T-helper 17 cell (primary cell): ENCODE measurements around the gene DPP10. TPM values are rescaled to one million over a fixed set of nuclear protein-coding genes. Genes with fewer than 3 reads are reported as not detected.
"Not testable (repeated sequence)": the region's sequence is repeated elsewhere in the genome, so short reads cannot be mapped to it uniquely, and the experiment has no call there.

Experiments used
- ATAC-seq: fragments of 150-1000 bp; cut with Tn5 transposase; 2 replicates; pipeline ENCODE4 v1.10.0; 2021; ENCODE audit warnings: mild to moderate bottlenecking, moderate library complexity
- DNase-seq, 3 donors: peaks; one replicate each; pipeline versions ENCODE4 v3.0.0 to v3.0.0-alpha.2; 2020 to 2021
- H3K9me3 ChIP-seq: one replicate; pipeline ENCODE4 v1.7.0; 2013; ENCODE audit warnings: low read length, mild to moderate bottlenecking; ENCODE audit not compliant: control insufficient read depth, poor library complexity, severe bottlenecking
- H3K27ac Mint-ChIP-seq: one replicate; pipeline ENCODE4 v1.8.0; 2022; ENCODE audit warnings: mild to moderate bottlenecking, moderate library complexity, mixed read lengths
- H3K27me3 Mint-ChIP-seq: one replicate; pipeline ENCODE4 v1.8.0; 2022; ENCODE audit warnings: mixed read lengths
- H3K36me3 Mint-ChIP-seq: one replicate; pipeline ENCODE4 v1.8.0; 2022; ENCODE audit warnings: low read depth, mixed read lengths
- H3K4me1 Mint-ChIP-seq: one replicate; pipeline ENCODE4 v1.8.0; 2022; ENCODE audit warnings: mild to moderate bottlenecking, mixed read lengths
- H3K4me3 Mint-ChIP-seq: one replicate; pipeline ENCODE4 v1.8.0; 2022; ENCODE audit warnings: mild to moderate bottlenecking, moderate library complexity, mixed read lengths
- total RNA-seq, 4 donors: library from RNA in 2 of 4; stranded (reverse) in 2 of 4; gene quantifications; one replicate each; pipeline ENCODE4 v1.2.3 and lab custom pipeline; 2022 to 2026

Gene DPP10
- total RNA-seq, 2 donors from 2014 or later: not detected

DNA sequence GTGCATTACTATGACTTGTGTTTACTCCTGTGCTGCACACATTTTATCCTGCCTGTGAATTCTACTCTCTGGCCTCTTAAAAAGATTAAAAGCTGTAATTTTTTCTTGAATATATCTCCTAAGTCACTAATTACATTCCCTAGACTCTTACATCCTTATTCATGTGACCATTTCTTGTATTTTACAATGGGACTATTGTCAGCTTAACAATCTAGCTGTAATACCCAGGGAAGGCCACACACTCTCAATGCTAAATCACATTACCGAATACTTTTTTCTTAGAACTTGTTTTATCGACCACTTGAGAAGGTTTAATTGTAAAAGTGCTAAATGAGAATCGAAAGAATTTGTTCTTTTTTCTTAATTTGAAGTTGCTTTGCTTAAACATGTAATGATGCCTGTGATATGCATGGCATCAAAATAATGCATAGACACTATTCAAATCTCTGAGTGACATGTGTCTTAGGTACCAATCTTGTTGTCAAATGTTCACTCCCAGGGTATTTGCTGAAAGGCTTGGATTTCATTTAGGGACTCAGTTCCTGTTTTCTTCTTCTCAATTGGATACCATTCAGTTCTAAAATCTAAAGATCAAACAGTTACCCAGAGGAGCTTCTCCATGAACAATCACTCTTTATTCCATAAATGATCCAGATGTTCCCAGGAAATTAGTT lies 498.5 kb downstream of the DPP10 start:
- DNase-seq (no peak), ATAC-seq (no peak)
- no peaks in the 10 kb centered on the region for H3K9me3 ChIP-seq
- H3K27me3 Mint-ChIP-seq: no peaks in the 10 kb centered on the region
- H3K36me3 Mint-ChIP-seq: no peaks in the 10 kb centered on the region
- no peak overlapping the region for H3K27ac Mint-ChIP-seq
- H3K4me3 Mint-ChIP-seq: no peak overlapping the region
- no peaks in the 10 kb centered on the region for H3K4me1 Mint-ChIP-seq

DNA sequence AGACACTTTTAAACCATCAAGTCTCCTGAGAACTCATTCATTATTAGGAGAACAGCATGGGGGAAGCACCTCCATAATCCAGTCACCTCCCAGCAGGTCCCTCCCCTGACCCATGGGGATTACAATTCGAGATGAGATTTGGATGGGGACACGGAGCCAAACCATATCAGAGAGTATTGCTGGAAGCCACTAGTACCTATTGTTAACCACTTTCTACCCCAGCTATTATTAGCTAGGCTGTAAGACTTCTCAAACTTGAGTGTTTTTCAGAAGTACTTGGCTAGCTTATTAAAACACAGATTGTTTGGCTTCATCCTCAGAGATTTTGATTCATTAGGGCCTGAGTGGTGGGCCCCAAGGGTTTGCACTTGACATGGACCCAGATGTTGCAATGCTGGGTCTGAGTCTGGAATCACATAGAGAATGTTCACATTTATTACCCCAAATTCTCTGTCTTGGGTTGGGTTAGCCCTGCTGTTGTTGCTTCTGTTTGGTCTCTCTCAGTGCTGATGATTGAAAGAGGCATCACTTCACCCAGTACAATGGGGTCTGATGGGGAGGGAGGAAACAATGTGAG lies 506.9 kb downstream of the DPP10 start:
- DNase-seq (no peak), ATAC-seq (no peak)
- Mint-ChIP-seq H3K4me1 (no peaks in the 10 kb centered on the region), H3K27ac (no peak overlapping the region), H3K4me3 (no peak overlapping the region), H3K36me3 (no peaks in the 10 kb centered on the region), H3K27me3 (no peaks in the 10 kb centered on the region)
- H3K9me3 ChIP-seq: no peaks in the 10 kb centered on the region

DNA sequence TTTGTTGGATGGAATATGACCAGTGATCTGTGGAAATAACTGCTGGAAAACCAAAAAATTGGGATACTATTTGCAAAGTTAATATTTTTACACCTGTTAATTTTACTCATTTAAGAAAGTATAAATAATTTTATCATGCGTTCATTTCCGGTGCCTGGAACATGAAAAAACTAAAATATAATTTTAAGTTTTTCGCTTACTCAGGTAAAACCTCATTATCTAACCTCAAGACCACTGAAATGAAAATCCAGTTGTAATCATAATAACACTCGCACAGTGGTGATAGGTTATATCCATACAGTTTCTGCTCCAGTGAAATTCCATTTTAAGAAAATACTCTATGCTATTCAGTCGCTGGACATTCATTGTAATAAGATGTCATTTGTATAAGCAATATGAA lies 517.9 kb downstream of the DPP10 start:
- H3K36me3 Mint-ChIP-seq: no peaks in the 10 kb centered on the region
- H3K27ac Mint-ChIP-seq: no peak overlapping the region
- peaks cover 2% of the 10 kb centered on the region for H3K9me3 ChIP-seq
- no peak for ATAC-seq
- no peaks in the 10 kb centered on the region for H3K4me1 Mint-ChIP-seq
- H3K27me3 Mint-ChIP-seq: no peaks in the 10 kb centered on the region
- DNase-seq: no peak
- no peak overlapping the region for H3K4me3 Mint-ChIP-seq

DNA sequence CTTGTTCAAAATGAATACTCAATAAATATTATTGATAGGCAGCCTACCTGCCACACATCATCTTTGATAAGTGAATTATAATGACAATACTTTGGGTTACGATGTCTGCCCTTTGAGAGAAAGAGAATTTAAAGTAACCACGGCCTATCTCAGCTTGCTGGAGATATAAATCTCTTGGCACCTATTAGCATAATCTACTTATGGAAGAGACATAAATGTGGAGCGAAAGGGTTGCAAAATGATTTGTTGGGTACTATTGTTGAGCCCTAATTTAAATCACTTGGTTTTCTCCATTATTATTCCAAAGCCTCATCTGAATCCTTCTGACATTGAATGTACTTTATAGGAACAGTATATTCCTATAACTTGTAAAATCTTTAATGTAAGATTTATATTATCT lies 520.1 kb downstream of the DPP10 start:
- Mint-ChIP-seq H3K36me3 (no peaks in the 10 kb centered on the region), H3K27me3 (no peaks in the 10 kb centered on the region), H3K4me1 (no peaks in the 10 kb centered on the region), H3K4me3 (no peak overlapping the region), H3K27ac (no peak overlapping the region)
- no peak for DNase-seq
- ATAC-seq: no peak
- peaks cover 2% of the 10 kb centered on the region for H3K9me3 ChIP-seq

DNA sequence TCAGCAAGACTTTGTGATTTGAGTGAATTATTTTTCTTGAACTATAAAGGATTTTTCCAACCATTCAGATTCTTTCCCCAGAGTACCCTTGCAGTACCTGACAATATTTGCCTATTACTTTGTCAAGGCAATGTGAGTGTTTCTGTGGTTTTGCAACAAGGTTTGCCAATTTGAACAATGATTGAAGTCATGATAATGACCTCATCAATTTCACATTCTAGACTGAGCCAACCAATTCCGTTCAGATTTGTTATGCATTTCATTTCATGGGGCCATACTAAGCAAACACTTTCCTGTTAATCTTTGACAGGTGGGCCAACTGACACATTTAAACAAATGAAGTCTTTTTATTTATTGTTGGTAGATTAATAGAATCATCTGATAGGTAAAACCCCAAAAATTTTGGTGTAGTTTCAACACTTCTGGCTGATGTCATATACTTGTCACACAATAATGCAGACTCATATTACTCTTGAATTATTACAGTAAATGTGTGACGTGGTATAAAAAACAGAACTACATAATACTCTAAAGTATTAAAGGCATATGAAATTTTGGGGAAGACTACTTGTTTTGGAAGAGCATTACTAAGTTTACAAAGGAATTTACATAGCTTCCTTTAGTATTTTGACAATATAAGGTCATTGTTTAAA lies 526.4 kb downstream of the DPP10 start:
- Mint-ChIP-seq H3K27ac (no peak overlapping the region), H3K36me3 (no peaks in the 10 kb centered on the region), H3K4me3 (no peak overlapping the region), H3K4me1 (no peaks in the 10 kb centered on the region), H3K27me3 (no peaks in the 10 kb centered on the region)
- peaks cover 2% of the 10 kb centered on the region for H3K9me3 ChIP-seq
- DNase-seq (no peak), ATAC-seq (no peak)

DNA sequence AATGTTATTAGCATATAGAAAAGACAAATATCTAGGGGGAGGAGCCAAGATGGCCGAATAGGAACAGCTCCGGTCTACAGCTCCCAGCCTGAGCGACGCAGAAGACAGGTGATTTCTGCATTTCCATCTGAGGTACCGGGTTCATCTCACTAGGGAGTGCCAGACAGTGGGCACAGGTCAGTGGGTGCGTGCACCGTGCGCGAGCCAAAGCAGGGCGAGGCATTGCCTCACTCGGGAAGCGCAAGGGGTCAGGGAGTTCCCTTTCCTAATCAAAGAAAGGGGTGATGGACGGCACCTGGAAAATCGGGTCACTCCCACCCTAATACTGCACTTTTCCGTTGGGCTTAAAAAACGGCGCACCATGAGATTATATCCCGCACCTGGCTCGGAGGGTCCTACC lies 561.9 kb downstream of the DPP10 start:
- H3K36me3 Mint-ChIP-seq, H3K4me1 Mint-ChIP-seq, H3K27ac Mint-ChIP-seq, H3K27me3 Mint-ChIP-seq, DNase-seq, H3K4me3 Mint-ChIP-seq, ATAC-seq, H3K9me3 ChIP-seq: not testable (repeated sequence)

DNA sequence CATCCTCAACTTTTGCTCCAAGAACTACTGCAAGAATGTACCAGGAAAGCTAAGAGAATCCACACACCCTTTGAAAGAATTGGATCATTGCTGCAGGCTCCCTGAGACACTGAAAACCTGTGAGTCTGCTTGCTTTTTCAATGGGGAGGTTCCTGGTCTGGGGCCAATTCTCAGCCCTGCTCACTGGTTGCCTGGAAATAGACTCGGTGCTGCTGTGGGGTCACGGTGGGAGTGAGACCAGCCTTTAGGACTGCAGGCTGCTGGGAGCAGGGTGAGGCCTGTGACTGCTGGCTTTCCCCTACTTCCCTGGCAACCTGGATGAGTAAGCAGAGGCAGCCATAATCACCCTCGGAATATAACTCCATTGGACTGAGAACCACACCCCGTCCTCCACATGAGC lies 569.3 kb downstream of the DPP10 start:
- H3K36me3 Mint-ChIP-seq: no peaks in the 10 kb centered on the region
- DNase-seq (no peak), ATAC-seq (no peak)
- H3K9me3 ChIP-seq: no peaks in the 10 kb centered on the region
- H3K4me3 Mint-ChIP-seq: no peak overlapping the region
- H3K27me3 Mint-ChIP-seq: no peaks in the 10 kb centered on the region
- no peak overlapping the region for H3K27ac Mint-ChIP-seq
- no peaks in the 10 kb centered on the region for H3K4me1 Mint-ChIP-seq

DNA sequence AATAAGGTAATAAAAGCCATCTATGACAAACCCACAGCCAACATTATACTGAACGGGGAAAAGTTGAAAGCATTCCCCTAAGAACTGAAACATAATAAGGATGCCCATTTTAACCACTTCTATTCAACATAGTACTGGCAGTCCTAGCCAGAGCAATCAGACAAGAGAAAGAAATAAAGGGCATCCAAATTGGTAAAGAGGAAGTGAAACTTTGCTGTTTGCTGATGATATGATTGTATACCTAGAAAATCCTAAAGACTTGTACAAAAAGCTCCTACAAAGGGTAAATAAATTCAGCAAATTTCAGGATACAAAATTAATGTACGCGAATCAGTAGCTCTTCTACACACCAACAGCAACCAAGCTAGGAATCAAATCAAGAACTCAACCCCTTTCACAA lies 579.6 kb downstream of the DPP10 start:
- not testable (repeated sequence) for H3K4me1 Mint-ChIP-seq, H3K27ac Mint-ChIP-seq, H3K9me3 ChIP-seq, H3K27me3 Mint-ChIP-seq, DNase-seq, H3K36me3 Mint-ChIP-seq, ATAC-seq, H3K4me3 Mint-ChIP-seq

DNA sequence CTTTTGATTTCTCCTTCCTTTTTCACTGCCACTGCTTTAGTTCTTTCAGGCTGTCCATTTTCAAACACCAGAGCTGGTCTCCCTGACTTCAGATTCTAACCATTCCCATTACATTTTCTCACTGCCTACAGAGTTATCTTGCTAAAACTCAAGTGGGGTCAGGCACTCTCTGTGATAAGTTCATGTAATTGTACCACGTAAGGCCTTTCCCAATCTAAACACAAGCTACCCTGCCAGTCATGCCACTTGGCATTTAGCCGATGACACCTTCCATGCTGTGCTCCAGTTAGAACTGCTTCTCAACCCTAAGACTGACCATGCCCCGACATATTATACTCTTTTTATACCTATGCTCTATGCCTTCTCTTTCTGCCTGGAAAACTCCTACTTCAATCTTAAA lies 592.4 kb downstream of the DPP10 start:
- ATAC-seq: no peak
- no peak for DNase-seq
- no peaks in the 10 kb centered on the region for H3K4me1 Mint-ChIP-seq
- no peaks in the 10 kb centered on the region for H3K9me3 ChIP-seq
- H3K4me3 Mint-ChIP-seq: no peak overlapping the region
- no peaks in the 10 kb centered on the region for H3K36me3 Mint-ChIP-seq
- H3K27me3 Mint-ChIP-seq: no peaks in the 10 kb centered on the region
- H3K27ac Mint-ChIP-seq: no peak overlapping the region

DNA sequence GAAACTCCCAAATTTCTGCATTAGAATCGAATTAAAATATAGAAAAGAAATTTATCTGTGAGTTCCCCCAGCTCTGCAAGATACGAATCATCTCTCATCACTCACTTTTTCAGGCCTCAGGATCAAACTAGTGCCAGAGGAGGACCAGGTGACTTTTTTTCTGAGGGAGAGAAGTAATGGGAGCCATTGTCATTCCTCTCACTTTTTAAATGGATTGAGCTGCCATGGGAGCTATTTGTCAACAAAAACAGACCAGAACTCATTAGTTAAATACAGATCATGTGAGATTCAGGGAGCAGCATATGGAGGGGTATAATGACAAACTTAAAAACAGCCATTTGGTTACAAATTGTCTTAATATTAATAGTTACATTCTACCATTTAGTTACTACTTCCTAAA lies 594.4 kb downstream of the DPP10 start:
- Mint-ChIP-seq H3K4me1 (no peaks in the 10 kb centered on the region), H3K27me3 (no peaks in the 10 kb centered on the region), H3K27ac (no peak overlapping the region), H3K36me3 (no peaks in the 10 kb centered on the region), H3K4me3 (no peak overlapping the region)
- no peaks in the 10 kb centered on the region for H3K9me3 ChIP-seq
- DNase-seq (no peak), ATAC-seq (no peak)

DNA sequence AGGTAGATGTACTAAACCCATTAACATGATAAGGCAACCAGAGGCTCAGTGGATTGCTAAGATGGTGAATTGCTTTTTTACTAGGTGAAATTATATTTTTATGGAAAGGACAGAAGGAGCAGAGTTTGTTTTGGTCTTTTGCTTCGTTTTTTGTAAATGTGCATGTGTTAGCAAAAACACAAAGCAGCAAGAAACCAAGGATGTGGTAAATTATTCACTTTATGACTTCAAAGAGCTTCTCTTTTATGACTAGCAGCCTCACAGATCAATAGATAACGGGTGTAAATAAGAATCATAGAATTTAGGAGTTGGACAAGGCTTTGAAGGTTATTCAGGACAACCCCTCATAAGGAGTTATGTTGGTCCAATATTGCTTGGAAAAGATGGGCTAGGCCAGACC lies 615.0 kb downstream of the DPP10 start:
- Mint-ChIP-seq H3K36me3 (no peaks in the 10 kb centered on the region), H3K27me3 (no peaks in the 10 kb centered on the region), H3K4me1 (no peaks in the 10 kb centered on the region), H3K4me3 (no peak overlapping the region), H3K27ac (no peak overlapping the region)
- ATAC-seq (no peak), DNase-seq (no peak)
- no peaks in the 10 kb centered on the region for H3K9me3 ChIP-seq

DNA sequence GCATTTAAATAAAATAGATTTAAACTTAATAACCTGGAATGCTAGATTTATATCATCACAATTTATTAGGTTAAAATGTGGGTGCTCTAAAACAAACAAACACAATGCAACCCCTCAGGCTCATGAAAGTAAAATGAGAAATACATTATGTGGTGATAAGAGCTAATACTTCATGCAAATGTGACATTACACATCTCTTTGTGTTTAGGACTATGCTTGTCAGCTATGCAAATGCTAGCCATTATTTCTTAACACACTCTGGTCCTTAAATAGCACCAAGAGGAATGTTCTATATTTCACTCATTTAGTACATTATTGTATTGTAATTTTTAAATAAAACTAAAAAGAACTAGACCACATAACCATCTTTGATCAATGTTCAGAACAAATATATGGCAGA lies 627.6 kb downstream of the DPP10 start:
- Mint-ChIP-seq H3K4me1 (no peaks in the 10 kb centered on the region), H3K4me3 (no peak overlapping the region), H3K27me3 (no peaks in the 10 kb centered on the region), H3K36me3 (peaks cover 2% of the 10 kb centered on the region), H3K27ac (no peak overlapping the region)
- no peak for DNase-seq
- no peaks in the 10 kb centered on the region for H3K9me3 ChIP-seq
- ATAC-seq: no peak

DNA sequence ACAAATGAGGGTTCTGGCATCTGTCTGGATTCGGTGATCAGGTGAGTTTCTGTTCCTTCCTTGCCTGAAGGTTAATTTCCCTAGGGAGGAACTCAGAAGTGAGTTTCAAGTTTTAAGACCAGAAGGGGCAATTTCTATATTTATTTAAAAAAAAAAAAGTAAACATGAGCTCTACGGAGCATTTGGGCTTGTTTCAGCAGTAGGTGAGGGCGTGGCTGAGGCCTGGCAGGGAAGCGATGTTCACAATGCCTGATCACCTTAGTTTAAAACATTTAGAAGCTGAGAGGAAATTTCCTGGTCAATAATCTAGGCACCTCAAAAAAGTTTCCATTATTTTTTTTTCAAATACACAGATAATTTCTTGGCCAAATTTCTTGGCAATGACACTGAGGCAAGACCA lies 629.1 kb downstream of the DPP10 start:
- no peak overlapping the region for H3K4me3 Mint-ChIP-seq

DNA sequence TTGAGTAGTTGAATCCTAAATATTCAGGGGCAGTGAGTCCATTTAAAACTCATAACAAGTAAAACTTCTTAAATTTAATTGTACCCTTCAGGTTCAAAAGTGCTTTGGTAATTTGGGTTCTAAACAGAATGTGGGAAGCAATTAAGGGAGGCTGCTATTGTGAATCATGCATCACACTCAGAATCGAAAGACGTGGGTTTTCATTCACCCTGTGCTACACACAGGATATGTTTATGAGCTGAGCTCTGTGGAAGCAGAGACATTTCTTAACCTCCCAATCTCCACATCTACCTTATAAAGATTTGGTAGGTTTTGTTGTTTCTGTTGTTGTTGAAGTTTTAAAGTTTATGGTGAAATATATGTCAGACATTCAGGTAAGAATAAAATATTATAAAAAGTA lies 633.4 kb downstream of the DPP10 start:
- H3K36me3 Mint-ChIP-seq: no peaks in the 10 kb centered on the region
- no peak overlapping the region for H3K4me3 Mint-ChIP-seq
- no peaks in the 10 kb centered on the region for H3K9me3 ChIP-seq
- H3K4me1 Mint-ChIP-seq: no peaks in the 10 kb centered on the region
- ATAC-seq: no peak
- H3K27me3 Mint-ChIP-seq: no peaks in the 10 kb centered on the region
- H3K27ac Mint-ChIP-seq: no peak overlapping the region
- no peak for DNase-seq

More for the DNA sequence above, 629.1 kb downstream of the DPP10 start:
- DNase-seq: no peak
- Mint-ChIP-seq H3K27ac (no peak overlapping the region), H3K27me3 (no peaks in the 10 kb centered on the region), H3K4me1 (no peaks in the 10 kb centered on the region), H3K36me3 (peaks cover 2% of the 10 kb centered on the region)
- no peaks in the 10 kb centered on the region for H3K9me3 ChIP-seq
- no peak for ATAC-seq
